K562 (cell line): Measurements from ENCODE around the gene ZNRF1.

Experiments used
- DIDO1 ChIP-seq: fragments of 450-650 bp; IDR thresholded peaks from 2 replicates; pipeline ENCODE4 v1.6.1; 2016; ENCODE audit warnings: low read depth, missing biosample characterization, missing genetic modification characterization
- EGR1 ChIP-seq: fragments of 450-650 bp; conservative IDR thresholded peaks from 2 replicates; pipeline ENCODE4 v1.6.1; 2017; ENCODE audit warnings: mild to moderate bottlenecking
- KLF13 ChIP-seq: fragments of 450-650 bp; IDR thresholded peaks from 2 replicates; pipeline ENCODE4 v1.6.1; 2016; ENCODE audit warnings: missing genetic modification characterization, low read depth, mild to moderate bottlenecking, missing compliant biosample characterization, moderate library complexity, borderline replicate concordance
- MYC ChIP-seq, 2 experiments: fragments of 250-450 bp in 1 of 2; sonication (Bioruptor Pico) in 1 of 2; IDR thresholded peaks; 2 replicates each; pipeline versions ENCODE4 v1.5.1 to v1.6.1; 2012 to 2021; ENCODE audit warnings: low read depth in 2 of 2, borderline replicate concordance in 1 of 2, improper control_type of control experiment in 1 of 2, low read length in 1 of 2, mild to moderate bottlenecking in 1 of 2, moderate library complexity in 1 of 2
- SRF ChIP-seq, 2 experiments: fragments of 250-450, 450-650 bp in 1 of 2; sonication (Bioruptor Pico) in 1 of 2; sonication (generic) in 1 of 2; formaldehyde crosslinking; IDR thresholded peaks; 2 replicates each; pipeline versions ENCODE4 v1.5.0 to v1.5.1; 2020 to 2022; ENCODE audit warnings: mild to moderate bottlenecking in 1 of 2, missing genetic modification reagents in 1 of 2
- TF ChIP-seq, protein P1 (sequence below), 3 experiments: IDR thresholded peaks in 2 of 3; conservative IDR thresholded peaks in 1 of 3; 2 replicates each; pipeline ENCODE4 v1.5.1; 2011 to 2012; ENCODE audit warnings: low read length in 3 of 3, mild to moderate bottlenecking in 3 of 3, control low read depth in 2 of 3, improper control_type of control experiment in 1 of 3, inconsistent platforms in 1 of 3, low read depth in 1 of 3, mixed read lengths in 1 of 3, moderate library complexity in 1 of 3; ENCODE audit not compliant: insufficient read depth in 2 of 3
- TF ChIP-seq, protein P2 (sequence below): fragments of 450-650 bp; formaldehyde crosslinking; IDR thresholded peaks from 2 replicates; pipeline ENCODE4 v1.4.0; 2022; ENCODE audit warnings: missing genetic modification characterization

DNA sequence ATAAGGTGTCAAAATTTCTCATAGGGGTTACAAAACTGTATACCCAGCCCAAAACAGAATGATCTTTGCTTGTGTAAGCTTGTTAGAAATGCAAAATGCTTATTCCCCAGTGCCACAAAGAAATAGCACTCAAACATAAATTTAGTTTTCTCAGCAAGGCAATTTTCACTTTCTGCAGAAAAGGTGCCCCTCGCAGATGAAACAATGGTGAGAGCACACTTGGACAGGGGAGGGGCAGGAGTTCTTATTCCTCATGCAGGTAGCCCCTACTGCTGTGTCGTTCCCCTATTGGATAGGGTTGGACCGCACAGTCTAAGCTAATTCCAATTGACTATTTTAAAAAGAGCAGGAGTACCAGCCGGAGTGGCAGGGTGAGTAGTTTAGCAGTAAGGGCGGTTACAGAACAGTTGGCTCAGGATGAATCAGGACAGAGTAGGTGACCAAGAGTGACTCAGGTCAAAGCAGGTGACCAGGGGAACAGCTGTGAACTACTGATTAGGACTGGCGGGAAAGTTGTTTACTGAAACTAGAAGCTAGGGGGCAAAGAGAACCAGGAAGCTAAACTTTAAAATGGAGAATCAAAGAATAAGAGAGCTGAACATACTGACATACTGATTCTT, 123.2 kb downstream of the ZNRF1 start:
- TF ChIP-seq KLF13 (tag) = no peak
- TF ChIP-seq, protein P1, sequence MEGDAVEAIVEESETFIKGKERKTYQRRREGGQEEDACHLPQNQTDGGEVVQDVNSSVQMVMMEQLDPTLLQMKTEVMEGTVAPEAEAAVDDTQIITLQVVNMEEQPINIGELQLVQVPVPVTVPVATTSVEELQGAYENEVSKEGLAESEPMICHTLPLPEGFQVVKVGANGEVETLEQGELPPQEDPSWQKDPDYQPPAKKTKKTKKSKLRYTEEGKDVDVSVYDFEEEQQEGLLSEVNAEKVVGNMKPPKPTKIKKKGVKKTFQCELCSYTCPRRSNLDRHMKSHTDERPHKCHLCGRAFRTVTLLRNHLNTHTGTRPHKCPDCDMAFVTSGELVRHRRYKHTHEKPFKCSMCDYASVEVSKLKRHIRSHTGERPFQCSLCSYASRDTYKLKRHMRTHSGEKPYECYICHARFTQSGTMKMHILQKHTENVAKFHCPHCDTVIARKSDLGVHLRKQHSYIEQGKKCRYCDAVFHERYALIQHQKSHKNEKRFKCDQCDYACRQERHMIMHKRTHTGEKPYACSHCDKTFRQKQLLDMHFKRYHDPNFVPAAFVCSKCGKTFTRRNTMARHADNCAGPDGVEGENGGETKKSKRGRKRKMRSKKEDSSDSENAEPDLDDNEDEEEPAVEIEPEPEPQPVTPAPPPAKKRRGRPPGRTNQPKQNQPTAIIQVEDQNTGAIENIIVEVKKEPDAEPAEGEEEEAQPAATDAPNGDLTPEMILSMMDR (IDR thresholded peaks at IDR 0.05 in 2 of 3, conservative IDR thresholded peaks at IDR 0.05 in 1 of 3; ENCODE audit: insufficient read depth in 2 of 3, low read depth in 1 of 3, low read length in 3 of 3) = no peak
- TF ChIP-seq, protein P2, sequence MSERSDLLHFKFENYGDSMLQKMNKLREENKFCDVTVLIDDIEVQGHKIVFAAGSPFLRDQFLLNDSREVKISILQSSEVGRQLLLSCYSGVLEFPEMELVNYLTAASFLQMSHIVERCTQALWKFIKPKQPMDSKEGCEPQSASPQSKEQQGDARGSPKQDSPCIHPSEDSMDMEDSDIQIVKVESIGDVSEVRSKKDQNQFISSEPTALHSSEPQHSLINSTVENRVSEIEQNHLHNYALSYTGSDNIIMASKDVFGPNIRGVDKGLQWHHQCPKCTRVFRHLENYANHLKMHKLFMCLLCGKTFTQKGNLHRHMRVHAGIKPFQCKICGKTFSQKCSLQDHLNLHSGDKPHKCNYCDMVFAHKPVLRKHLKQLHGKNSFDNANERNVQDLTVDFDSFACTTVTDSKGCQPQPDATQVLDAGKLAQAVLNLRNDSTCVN = no peak
- no peak for TF ChIP-seq MYC (IDR thresholded peaks at IDR 0.05; ENCODE audit: low read depth, low read length)
- no peak for TF ChIP-seq MYC (CRISPR knock-in tag; IDR thresholded peaks at IDR 0.05; ENCODE audit: borderline replicate concordance, low read depth)
- no peak for TF ChIP-seq EGR1
- no peak for TF ChIP-seq SRF (CRISPR knock-in tag; IDR thresholded peaks at IDR 0.05)
- no peak for TF ChIP-seq DIDO1 (tag)
